Dendritic cell treated with granulocyte-macrophage colony-stimulating factor and Interleukin-4, amounts not matched to agents 40 ng/mL and 50 ng/mL, for 4 days (primary cell): Measurements from ENCODE around the gene TMEM14C.
"Not testable (repeated sequence)": the region's sequence is repeated elsewhere in the genome, so short reads cannot be mapped to it uniquely, and the experiment has no call there.

Experiments
- H3K27ac Mint-ChIP-seq: one replicate; pipeline ENCODE4 v1.8.0; 2022; ENCODE audit warnings: mild to moderate bottlenecking, mixed read lengths
- H3K27me3 Mint-ChIP-seq: one replicate; pipeline ENCODE4 v1.8.0; 2022; ENCODE audit warnings: mild to moderate bottlenecking, mixed read lengths
- H3K36me3 Mint-ChIP-seq: one replicate; pipeline ENCODE4 v1.8.0; 2022; ENCODE audit warnings: low read depth, mixed read lengths
- H3K4me1 Mint-ChIP-seq: one replicate; pipeline ENCODE4 v1.8.0; 2022; ENCODE audit warnings: low read depth, mixed read lengths
- H3K4me3 Mint-ChIP-seq: one replicate; pipeline ENCODE4 v1.8.0; 2022; ENCODE audit warnings: mild to moderate bottlenecking, moderate library complexity, mixed read lengths
- H3K9me3 Mint-ChIP-seq: one replicate; pipeline ENCODE4 v1.8.0; 2022; ENCODE audit warnings: mixed read lengths
- intact Hi-C: fragments of 100-400 bp; cut with micrococcal nuclease; formaldehyde crosslinking; loops from one replicate; pipeline ENCODE4 v1.15.0; 2022

TMEM14C gene

GRCh38 chr6:10695086-10695657 is 27.7 kb upstream of the TMEM14C start:
- Mint-ChIP-seq H3K36me3 (peaks cover 44% of the 10 kb centered on the region), H3K27me3 (no peaks in the 10 kb centered on the region), H3K27ac (peak overlapping the region; percentile 98), H3K4me3 (peak overlapping the region; percentile 99), H3K9me3 (no peaks in the 10 kb centered on the region), H3K4me1 (peaks cover 36% of the 10 kb centered on the region)
- intact Hi-C loops, result loop anchor here (2.0 kb wide), 1 partner anchor 184 kb away; no protein-coding TSS in a partner anchor

- Mint-ChIP-seq H3K36me3 (peaks cover 59% of the 10 kb centered on the region), H3K9me3 (no peaks in the 10 kb centered on the region), H3K27ac (no peak overlapping the region), H3K4me1 (peaks cover 23% of the 10 kb centered on the region), H3K27me3 (no peaks in the 10 kb centered on the region), H3K4me3 (no peak overlapping the region)
- intact Hi-C loops, result no loop called here
Observed at GRCh38 chr6:10696655-10697054, 26.2 kb upstream of the TMEM14C start.

GRCh38 chr6:10713962-10714361 is 8.9 kb upstream of the TMEM14C start:
- no peaks in the 10 kb centered on the region for H3K27me3 Mint-ChIP-seq
- no peaks in the 10 kb centered on the region for H3K4me1 Mint-ChIP-seq
- H3K27ac Mint-ChIP-seq, result no peak overlapping the region
- intact Hi-C loops, result no loop called here
- no peak overlapping the region for H3K4me3 Mint-ChIP-seq
- H3K9me3 Mint-ChIP-seq, result peaks cover 16% of the 10 kb centered on the region
- H3K36me3 Mint-ChIP-seq, result peaks cover 12% of the 10 kb centered on the region

GRCh38 chr6:10719296-10719963 is 3.4 kb upstream of the TMEM14C start:
- Mint-ChIP-seq H3K27me3 (no peaks in the 10 kb centered on the region), H3K9me3 (peaks cover 22% of the 10 kb centered on the region), H3K4me3 (peak overlapping the region; percentile 81), H3K36me3 (peaks cover 18% of the 10 kb centered on the region), H3K4me1 (peaks cover 22% of the 10 kb centered on the region), H3K27ac (peak overlapping the region; percentile 86)
- intact Hi-C loops, result no loop called here

- H3K27me3 Mint-ChIP-seq, result no peaks in the 10 kb centered on the region
- intact Hi-C loops, result no loop called here
- H3K36me3 Mint-ChIP-seq, result peaks cover 20% of the 10 kb centered on the region
- peak overlapping the region; percentile 81 for H3K4me3 Mint-ChIP-seq
- peaks cover 22% of the 10 kb centered on the region for H3K9me3 Mint-ChIP-seq
- peaks cover 26% of the 10 kb centered on the region for H3K4me1 Mint-ChIP-seq
- peak overlapping the region; percentile 86 for H3K27ac Mint-ChIP-seq
Observed at GRCh38 chr6:10719964-10720264, 3.0 kb upstream of the TMEM14C start.

GRCh38 chr6:10720265-10720959 is 2.5 kb upstream of the TMEM14C start:
- H3K4me1 Mint-ChIP-seq, result peaks cover 30% of the 10 kb centered on the region
- intact Hi-C loops, result no loop called here
- peak overlapping the region; percentile 86 for H3K27ac Mint-ChIP-seq
- H3K4me3 Mint-ChIP-seq, result peak overlapping the region; percentile 81
- H3K27me3 Mint-ChIP-seq, result no peaks in the 10 kb centered on the region
- peaks cover 22% of the 10 kb centered on the region for H3K9me3 Mint-ChIP-seq
- peaks cover 25% of the 10 kb centered on the region for H3K36me3 Mint-ChIP-seq

GRCh38 chr6:10720960-10721849 is 1.7 kb upstream of the TMEM14C start:
- peaks cover 36% of the 10 kb centered on the region for H3K4me1 Mint-ChIP-seq
- intact Hi-C loops, result loop anchor here (1.0 kb wide), 1 partner anchor 27 kb away; the partner anchor contains the start of genes C6orf52 and PAK1IP1
- peaks cover 22% of the 10 kb centered on the region for H3K9me3 Mint-ChIP-seq
- H3K27ac Mint-ChIP-seq, result peak overlapping the region; percentile 97
- peak overlapping the region; percentile 81 for H3K4me3 Mint-ChIP-seq
- H3K27me3 Mint-ChIP-seq, result not testable (repeated sequence)
- H3K36me3 Mint-ChIP-seq, result peaks cover 31% of the 10 kb centered on the region

- H3K4me1 Mint-ChIP-seq, result peaks cover 44% of the 10 kb centered on the region
- H3K9me3 Mint-ChIP-seq, result peaks cover 22% of the 10 kb centered on the region
- H3K27ac Mint-ChIP-seq, result peak overlapping the region; percentile 97
- intact Hi-C loops, result loop anchor here (1.0 kb wide), 1 partner anchor 28 kb away; the partner anchor contains the start of genes C6orf52 and PAK1IP1
- peaks cover 31% of the 10 kb centered on the region for H3K36me3 Mint-ChIP-seq
- no peaks in the 10 kb centered on the region for H3K27me3 Mint-ChIP-seq
- peak overlapping the region; percentile 93 for H3K4me3 Mint-ChIP-seq
Observed at GRCh38 chr6:10721850-10722569, 860 bp upstream of the TMEM14C start.

GRCh38 chr6:10722570-10722819 is 375 bp upstream of the TMEM14C start:
- Mint-ChIP-seq H3K9me3 (peaks cover 21% of the 10 kb centered on the region), H3K36me3 (peaks cover 34% of the 10 kb centered on the region), H3K4me1 (peaks cover 48% of the 10 kb centered on the region), H3K27ac (peak overlapping the region; percentile 97), H3K4me3 (peak overlapping the region; percentile 93), H3K27me3 (no peaks in the 10 kb centered on the region)
- intact Hi-C loops, result no loop called here

- intact Hi-C loops, result loop anchor here (1.0 kb wide), 1 partner anchor 24 kb away; the partner anchor contains the start of gene TMEM14B
- Mint-ChIP-seq H3K4me1 (peaks cover 58% of the 10 kb centered on the region), H3K9me3 (peaks cover 10% of the 10 kb centered on the region), H3K27ac (peak overlapping the region; percentile 97), H3K4me3 (peak overlapping the region; percentile 93), H3K27me3 (no peaks in the 10 kb centered on the region), H3K36me3 (peaks cover 44% of the 10 kb centered on the region)
Observed at GRCh38 chr6:10723567-10723881, 654 bp downstream of the TMEM14C start.

- H3K9me3 Mint-ChIP-seq, result no peaks in the 10 kb centered on the region
- peaks cover 65% of the 10 kb centered on the region for H3K4me1 Mint-ChIP-seq
- intact Hi-C loops, result no loop called here
- H3K4me3 Mint-ChIP-seq, result no peak overlapping the region
- H3K27ac Mint-ChIP-seq, result no peak overlapping the region
- no peaks in the 10 kb centered on the region for H3K27me3 Mint-ChIP-seq
- H3K36me3 Mint-ChIP-seq, result peaks cover 57% of the 10 kb centered on the region
Observed at GRCh38 chr6:10725044-10725443, 2.2 kb downstream of the TMEM14C start.

GRCh38 chr6:10725716-10726115 is 2.8 kb downstream of the TMEM14C start:
- peaks cover 71% of the 10 kb centered on the region for H3K4me1 Mint-ChIP-seq
- peaks cover 59% of the 10 kb centered on the region for H3K36me3 Mint-ChIP-seq
- no peaks in the 10 kb centered on the region for H3K27me3 Mint-ChIP-seq
- intact Hi-C loops, result no loop called here
- no peak overlapping the region for H3K4me3 Mint-ChIP-seq
- H3K27ac Mint-ChIP-seq, result no peak overlapping the region
- H3K9me3 Mint-ChIP-seq, result no peaks in the 10 kb centered on the region

GRCh38 chr6:10730254-10730653 is 7.4 kb downstream of the TMEM14C start:
- no peaks in the 10 kb centered on the region for H3K27me3 Mint-ChIP-seq
- peaks cover 8% of the 10 kb centered on the region for H3K9me3 Mint-ChIP-seq
- intact Hi-C loops, result no loop called here
- H3K4me1 Mint-ChIP-seq, result peaks cover 42% of the 10 kb centered on the region
- H3K36me3 Mint-ChIP-seq, result peaks cover 68% of the 10 kb centered on the region
- H3K4me3 Mint-ChIP-seq, result no peak overlapping the region
- no peak overlapping the region for H3K27ac Mint-ChIP-seq
